ENCODE data around the gene TMEM150B.

GRCh38 chr19:55299991-55300390 is 25.1 kb downstream of the TMEM150B start:
- no peak for TF ChIP-seq POLR2AphosphoS5 (IDR thresholded peaks at IDR 0.05)
- TF ChIP-seq CTCF (IDR thresholded peaks at IDR 0.05) = no peak
